Transverse colon (tissue), 4 donors: ENCODE data around the gene ZNF497.

Experiments used
- CTCF ChIP-seq, 5 experiments: fragments of 200-600 bp in 3 of 5; fragments of 450-650 bp in 2 of 5; sonication (generic) in 3 of 5; IDR thresholded peaks; 1 replicate in 2 of 5; 2 replicates in 3 of 5; pipeline ENCODE4 v1.5.1; 2016 to 2017; ENCODE audit warnings: antibody characterized with exemption in 5 of 5, inconsistent platforms in 3 of 5, mild to moderate bottlenecking in 2 of 5, moderate library complexity in 1 of 5
- EP300 ChIP-seq: sonication (generic); formaldehyde crosslinking; IDR thresholded peaks from one replicate; pipeline ENCODE4 v1.6.1; 2017; ENCODE audit warnings: antibody characterized with exemption, low read depth
- POLR2A ChIP-seq: fragments of 450-650 bp; IDR thresholded peaks from one replicate; pipeline ENCODE4 v1.6.1; 2016; ENCODE audit warnings: antibody characterized with exemption, mild to moderate bottlenecking, moderate library complexity
- POLR2AphosphoS5 ChIP-seq, 3 donors: sonication (generic); formaldehyde crosslinking; IDR thresholded peaks; one replicate each; pipeline ENCODE4 v1.6.1; 2016; ENCODE audit warnings: antibody characterized with exemption in 3 of 3

GRCh38 chr19:58315580-58315979, 47.0 kb downstream of the ZNF497 start:
- TF ChIP-seq CTCF (IDR thresholded peaks at IDR 0.05) (no peak), POLR2A (no peak), POLR2AphosphoS5 (IDR thresholded peaks at IDR 0.05) (no peak), EP300 (no peak)
